HL-60 (cell line): ENCODE results near the gene JARID2.

Experiments
- CTCF ChIP-seq: IDR thresholded peaks from one replicate; pipeline ENCODE4 v1.5.1; 2011; ENCODE audit warnings: low read length, control low read depth, inconsistent platforms; ENCODE audit not compliant: insufficient read depth
- POLR2AphosphoS5 ChIP-seq: IDR thresholded peaks from 2 replicates; pipeline ENCODE4 v1.6.1; 2012; ENCODE audit warnings: low read depth
- REST ChIP-seq: IDR thresholded peaks from 2 replicates; pipeline ENCODE4 v1.6.1; 2012; ENCODE audit warnings: low read depth; ENCODE audit not compliant: insufficient replicate concordance

- TF ChIP-seq CTCF (no peak), POLR2AphosphoS5 (no peak), REST (no peak)
These were observed 67.5 kb downstream of the JARID2 start for GRCh38 chr6:15313367-15313766.
